Stimulated activated CD8-positive, alpha-beta memory T cell treated with anti-CD3 and anti-CD28 coated beads, Interleukin-15, amount 100 ng/mL, for 48 hours (primary cell): ENCODE data around the gene LAMA1.
"Not testable (repeated sequence)": the region's sequence is repeated elsewhere in the genome, so short reads cannot be mapped to it uniquely, and the experiment has no call there.

Experiments
- DNase-seq, 2 donors: peaks; one replicate each; pipeline ENCODE4 v3.0.0-alpha.2; 2020; ENCODE audit warnings: low read depth in 2 of 2

Gene LAMA1

GRCh38 chr18:7117390-7118355 lies at the start of gene LAMA1:
TSS of gene LAMA1 (minus strand) at chr18:7117797. CDS start at chr18:7117720, 77 bp downstream.
- DNase-seq: no peak

GRCh38 chr18:7165846-7166393 lies 48.3 kb upstream of the LAMA1 start:
- no peak for DNase-seq

- DNase-seq: no peak
Measured at GRCh38 chr18:7164323-7165004, 46.9 kb upstream of the LAMA1 start.

GRCh38 chr18:7158216-7158615 lies 40.6 kb upstream of the LAMA1 start:
- no peak for DNase-seq

- no peak for DNase-seq
Measured at GRCh38 chr18:7157760-7158159, 40.2 kb upstream of the LAMA1 start.

- no peak for DNase-seq
Measured at GRCh38 chr18:7155887-7156286, 38.3 kb upstream of the LAMA1 start.

- no peak for DNase-seq
Measured at GRCh38 chr18:7155092-7155491, 37.5 kb upstream of the LAMA1 start.

- DNase-seq: no peak
Measured at GRCh38 chr18:7152440-7152839, 34.8 kb upstream of the LAMA1 start.

- DNase-seq: no peak
Measured at GRCh38 chr18:7147399-7147798, 29.8 kb upstream of the LAMA1 start.

- DNase-seq: no peak
Measured at GRCh38 chr18:7146067-7146466, 28.5 kb upstream of the LAMA1 start.

GRCh38 chr18:7144921-7145320 lies 27.3 kb upstream of the LAMA1 start:
- DNase-seq: not testable (repeated sequence)

- no peak for DNase-seq
Measured at GRCh38 chr18:7141287-7141686, 23.7 kb upstream of the LAMA1 start.

- no peak for DNase-seq
Measured at GRCh38 chr18:7139409-7139808, 21.8 kb upstream of the LAMA1 start.

- DNase-seq: no peak
Measured at GRCh38 chr18:7133181-7133580, 15.6 kb upstream of the LAMA1 start.

- DNase-seq: no peak
Measured at GRCh38 chr18:7132356-7133150, 15.0 kb upstream of the LAMA1 start.

- no peak for DNase-seq
Measured at GRCh38 chr18:7122376-7122775, 4.8 kb upstream of the LAMA1 start.

GRCh38 chr18:7116792-7117389 lies 706 bp downstream of the LAMA1 start:
- no peak for DNase-seq

- DNase-seq: no peak
Measured at GRCh38 chr18:7116001-7116730, 1.4 kb downstream of the LAMA1 start.

- DNase-seq: no peak
Measured at GRCh38 chr18:7112936-7113335, 4.7 kb downstream of the LAMA1 start.

GRCh38 chr18:7111134-7111533 lies 6.5 kb downstream of the LAMA1 start:
- no peak for DNase-seq

- DNase-seq: no peak
Measured at GRCh38 chr18:7105943-7106342, 11.7 kb downstream of the LAMA1 start.
